Ovary (tissue), 3 donors: ENCODE results near the gene CACNA1H.

ENCODE experiments used
- POLR2A ChIP-seq: fragments of 450-650 bp; IDR thresholded peaks from one replicate; pipeline ENCODE4 v1.6.1; 2017; ENCODE audit warnings: antibody characterized with exemption, mild to moderate bottlenecking, moderate library complexity
- TF ChIP-seq, protein P1 (sequence below), 3 donors: fragments of 450-650 bp in 2 of 3; fragments of 200-600 bp in 1 of 3; IDR thresholded peaks; one replicate each; pipeline versions ENCODE4 v1.5.1 to v1.8.0; 2016 to 2022; ENCODE audit warnings: antibody characterized with exemption in 3 of 3, mild to moderate bottlenecking in 1 of 3
- donor health status: DM: no; HTN: no; CAD: no.

DNA sequence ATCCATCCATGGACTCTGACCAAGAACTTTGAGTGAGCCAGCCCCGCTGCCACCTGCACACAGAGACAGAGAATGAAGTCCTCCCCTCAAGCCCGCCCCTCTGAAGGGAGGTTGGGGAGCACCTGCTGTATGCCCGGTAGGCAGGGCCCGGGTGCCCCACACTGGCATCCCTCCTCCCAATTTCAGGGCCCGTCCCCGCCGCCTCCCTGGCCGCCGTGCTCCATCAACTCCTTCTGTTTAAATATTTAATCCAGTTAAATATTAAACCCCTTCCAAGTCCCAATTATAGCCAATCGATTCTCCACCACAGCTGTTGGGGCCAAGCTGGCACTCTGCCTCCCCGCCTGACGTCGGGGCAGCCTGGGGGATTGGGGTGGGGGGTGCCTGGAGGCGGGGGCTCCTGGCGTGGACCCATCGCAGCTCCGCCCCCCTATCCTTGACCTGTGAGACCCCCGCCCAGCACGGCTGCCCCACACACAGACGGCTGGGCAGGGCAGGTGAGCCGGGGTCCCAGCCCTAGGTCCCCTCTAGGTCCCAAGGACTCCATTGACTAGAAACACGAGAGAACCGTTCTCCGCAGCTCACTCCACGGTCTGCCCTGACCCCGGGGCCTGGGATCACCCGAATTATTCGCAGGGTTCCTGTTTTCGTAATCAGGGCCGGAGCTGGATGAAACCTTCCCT lies 18.0 kb upstream of the CACNA1H start:
- TF ChIP-seq, protein P1, sequence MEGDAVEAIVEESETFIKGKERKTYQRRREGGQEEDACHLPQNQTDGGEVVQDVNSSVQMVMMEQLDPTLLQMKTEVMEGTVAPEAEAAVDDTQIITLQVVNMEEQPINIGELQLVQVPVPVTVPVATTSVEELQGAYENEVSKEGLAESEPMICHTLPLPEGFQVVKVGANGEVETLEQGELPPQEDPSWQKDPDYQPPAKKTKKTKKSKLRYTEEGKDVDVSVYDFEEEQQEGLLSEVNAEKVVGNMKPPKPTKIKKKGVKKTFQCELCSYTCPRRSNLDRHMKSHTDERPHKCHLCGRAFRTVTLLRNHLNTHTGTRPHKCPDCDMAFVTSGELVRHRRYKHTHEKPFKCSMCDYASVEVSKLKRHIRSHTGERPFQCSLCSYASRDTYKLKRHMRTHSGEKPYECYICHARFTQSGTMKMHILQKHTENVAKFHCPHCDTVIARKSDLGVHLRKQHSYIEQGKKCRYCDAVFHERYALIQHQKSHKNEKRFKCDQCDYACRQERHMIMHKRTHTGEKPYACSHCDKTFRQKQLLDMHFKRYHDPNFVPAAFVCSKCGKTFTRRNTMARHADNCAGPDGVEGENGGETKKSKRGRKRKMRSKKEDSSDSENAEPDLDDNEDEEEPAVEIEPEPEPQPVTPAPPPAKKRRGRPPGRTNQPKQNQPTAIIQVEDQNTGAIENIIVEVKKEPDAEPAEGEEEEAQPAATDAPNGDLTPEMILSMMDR (IDR thresholded peaks at IDR 0.05) = no peak
- TF ChIP-seq POLR2A = no peak
